Liver (tissue), 9 donors: ENCODE results near the gene LILRB5. TPM values are rescaled to one million over a fixed set of nuclear protein-coding genes. Genes with fewer than 3 reads are reported as not detected.

Experiments
- DNase-seq: peaks from one replicate; pipeline ENCODE4 v3.0.0-alpha.2; 2017; ENCODE audit warnings: low spot score
- H3K27ac ChIP-seq, 2 donors: one replicate each; pipeline ENCODE4 v1.7.0; 2013; ENCODE audit warnings: inconsistent platforms in 2 of 2, low read length in 2 of 2, control low read depth in 1 of 2, low read depth in 1 of 2, mild to moderate bottlenecking in 1 of 2
- H3K27me3 ChIP-seq, 4 donors: one replicate each; pipeline versions ENCODE4 v1.6.1 to v1.7.0; 2013; ENCODE audit warnings: low read length in 3 of 4, inconsistent platforms in 1 of 4, mild to moderate bottlenecking in 1 of 4, moderate library complexity in 1 of 4; ENCODE audit not compliant: control insufficient read depth in 4 of 4, insufficient read depth in 4 of 4
- H3K36me3 ChIP-seq, 4 donors: one replicate each; pipeline versions ENCODE4 v1.6.1 to v1.7.0; 2013; ENCODE audit warnings: low read length in 3 of 4, mild to moderate bottlenecking in 3 of 4, low read depth in 1 of 4, moderate library complexity in 1 of 4; ENCODE audit not compliant: control insufficient read depth in 4 of 4, insufficient read depth in 3 of 4
- H3K4me1 ChIP-seq, 4 donors: one replicate each; pipeline versions ENCODE4 v1.6.1 to v1.7.0; 2013; ENCODE audit warnings: low read length in 3 of 4, mild to moderate bottlenecking in 3 of 4, moderate library complexity in 1 of 4; ENCODE audit not compliant: control insufficient read depth in 4 of 4, insufficient read depth in 4 of 4
- H3K4me3 ChIP-seq, 3 donors: one replicate each; pipeline versions ENCODE4 v1.6.1 to v1.7.0; 2013; ENCODE audit warnings: low read length in 3 of 3, control low read depth in 1 of 3, low read depth in 1 of 3, mild to moderate bottlenecking in 1 of 3
- H3K9ac ChIP-seq, 2 donors: one replicate each; pipeline ENCODE4 v1.7.0; 2013; ENCODE audit warnings: low read length in 2 of 2, mild to moderate bottlenecking in 2 of 2, moderate library complexity in 2 of 2, control low read depth in 1 of 2, low read depth in 1 of 2
- H3K9me3 ChIP-seq, 4 donors: one replicate each; pipeline versions ENCODE4 v1.6.1 to v1.7.0; 2013; ENCODE audit warnings: low read length in 3 of 4; ENCODE audit not compliant: control insufficient read depth in 4 of 4
- CTCF ChIP-seq: fragments of 150-350 bp; IDR thresholded peaks from 2 replicates; pipeline ENCODE4 v1.5.1; 2017; ENCODE audit warnings: improper control_type of control experiment, low read depth, low read length; ENCODE audit not compliant: missing input control
- EGR1 ChIP-seq, 2 donors: IDR thresholded peaks; 2 replicates each; pipeline ENCODE4 v1.6.1; 2016 to 2018; ENCODE audit warnings: antibody characterized with exemption in 2 of 2, low read depth in 2 of 2
- FOXA1 ChIP-seq: IDR thresholded peaks from 2 replicates; pipeline ENCODE4 v1.6.1; 2016; ENCODE audit warnings: antibody characterized with exemption
- FOXA2 ChIP-seq: IDR thresholded peaks from 2 replicates; pipeline ENCODE4 v1.6.1; 2016; ENCODE audit warnings: antibody characterized with exemption
- GABPA ChIP-seq, 2 donors: IDR thresholded peaks in 1 of 2; conservative IDR thresholded peaks in 1 of 2; 2 replicates each; pipeline ENCODE4 v1.6.1; 2016; ENCODE audit warnings: antibody characterized with exemption in 2 of 2, mild to moderate bottlenecking in 1 of 2, moderate library complexity in 1 of 2
- HNF4A ChIP-seq, 2 donors: conservative IDR thresholded peaks; 2 replicates each; pipeline ENCODE4 v1.6.1; 2016; ENCODE audit warnings: antibody characterized with exemption in 2 of 2, mild to moderate bottlenecking in 2 of 2
- HNF4G ChIP-seq: IDR thresholded peaks from 2 replicates; pipeline ENCODE4 v1.6.1; 2016; ENCODE audit warnings: antibody characterized with exemption
- JUND ChIP-seq, 2 donors: IDR thresholded peaks; 2 replicates each; pipeline ENCODE4 v1.6.1; 2016; ENCODE audit warnings: antibody characterized with exemption in 2 of 2
- MAX ChIP-seq: IDR thresholded peaks from 2 replicates; pipeline ENCODE4 v1.6.1; 2016; ENCODE audit warnings: antibody characterized with exemption
- NR2F2 ChIP-seq: IDR thresholded peaks from 2 replicates; pipeline ENCODE4 v1.6.1; 2016; ENCODE audit warnings: antibody characterized with exemption
- RAD21 ChIP-seq, 2 donors: IDR thresholded peaks; 2 replicates each; pipeline ENCODE4 v1.6.1; 2016; ENCODE audit warnings: antibody characterized with exemption in 2 of 2, mild to moderate bottlenecking in 2 of 2
- REST ChIP-seq: IDR thresholded peaks from 2 replicates; pipeline ENCODE4 v1.6.1; 2016; ENCODE audit warnings: antibody characterized with exemption, mild to moderate bottlenecking
- RXRA ChIP-seq, 2 donors: IDR thresholded peaks; 2 replicates each; pipeline ENCODE4 v1.6.1; 2017 to 2018; ENCODE audit warnings: antibody characterized with exemption in 2 of 2, mild to moderate bottlenecking in 1 of 2
- SP1 ChIP-seq: IDR thresholded peaks from 2 replicates; pipeline ENCODE4 v1.6.1; 2018; ENCODE audit warnings: antibody characterized with exemption, mild to moderate bottlenecking
- TAF1 ChIP-seq: conservative IDR thresholded peaks from 2 replicates; pipeline ENCODE4 v1.6.1; 2016; ENCODE audit warnings: antibody characterized with exemption, mild to moderate bottlenecking
- YY1 ChIP-seq: IDR thresholded peaks from 2 replicates; pipeline ENCODE4 v1.6.1; 2016; ENCODE audit warnings: antibody characterized with exemption, mild to moderate bottlenecking
- ZBTB33 ChIP-seq: IDR thresholded peaks from 2 replicates; pipeline ENCODE4 v1.6.1; 2016; ENCODE audit warnings: antibody characterized with exemption
- WGBS: extraction: QIAGEN DNeasy Blood & Tissue Kit; methylation state at CpG from one replicate; pipeline ENCODE4 v1.1.7; 2013; 5-methylcytosine and 5-hydroxymethylcytosine counted together
- polyA plus RNA-seq, 2 donors: library from polyadenylated mRNA; stranded (reverse) in 1 of 2; unstranded in 1 of 2; fragments of 200-250 nt in 1 of 2; fragments of >200 nt in 1 of 2; fragmentation: Nextera tagmentation in 1 of 2; extraction: Ambion mirVana in 1 of 2; gene quantifications; one replicate each; pipeline versions ENCODE4 v1.2.1 to v1.2.3, GENCODE V29; 2013 to 2015
- total RNA-seq, 2 donors: library from RNA; depleted of rRNA; stranded (reverse); fragments of >200 nt; gene quantifications; one replicate each; pipeline ENCODE4 v1.2.3, GENCODE V29; 2014
- TF ChIP-seq, protein P1 (sequence below): IDR thresholded peaks from 2 replicates; pipeline ENCODE4 v1.6.1; 2016; ENCODE audit warnings: antibody characterized with exemption
- donor health status: healthy.
- donor health status: healthy.
- donor health status: healthy.
- donor health status: healthy.
- donor health status: healthy.

The LILRB5 gene
- total and polyA plus RNA-seq, 4 donors, result 5.1 to 10.8 (median 6.3) TPM

- H3K9me3 ChIP-seq, result no peaks in the 10 kb centered on the region
- no peak for DNase-seq
- H3K27me3 ChIP-seq, result no peaks in the 10 kb centered on the region
- H3K4me1 ChIP-seq, result peaks cover 31 to 73% (median 61%) of the 10 kb centered on the region in 4 donors
- no peak for TF ChIP-seq RAD21 (IDR thresholded peaks at IDR 0.05)
- TF ChIP-seq REST, result no peak
- no peak for TF ChIP-seq TAF1
- TF ChIP-seq SP1, result no peak
- no peak for TF ChIP-seq FOXA2
- TF ChIP-seq RXRA (IDR thresholded peaks at IDR 0.05), result no peak
- no peak for TF ChIP-seq FOXA1
- no peak for TF ChIP-seq YY1
- no peak for TF ChIP-seq HNF4A (conservative IDR thresholded peaks at IDR 0.05)
- no peak for TF ChIP-seq EGR1 (IDR thresholded peaks at IDR 0.05; ENCODE audit: low read depth in 2 of 2)
- no peak for TF ChIP-seq NR2F2
- TF ChIP-seq CTCF, result no peak
- TF ChIP-seq JUND (IDR thresholded peaks at IDR 0.05), result no peak
- no peak for TF ChIP-seq HNF4G
- TF ChIP-seq ZBTB33, result no peak
- TF ChIP-seq, protein P1, sequence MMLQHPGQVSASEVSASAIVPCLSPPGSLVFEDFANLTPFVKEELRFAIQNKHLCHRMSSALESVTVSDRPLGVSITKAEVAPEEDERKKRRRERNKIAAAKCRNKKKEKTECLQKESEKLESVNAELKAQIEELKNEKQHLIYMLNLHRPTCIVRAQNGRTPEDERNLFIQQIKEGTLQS, result no peak
- no peak for TF ChIP-seq GABPA (IDR thresholded peaks at IDR 0.05 in 1 of 2, conservative IDR thresholded peaks at IDR 0.05 in 1 of 2)
- no peak for TF ChIP-seq MAX
- H3K9ac ChIP-seq, result peak overlapping the region; percentile 40 to 52
- H3K27ac ChIP-seq, result peak overlapping the region; percentile 88 to 94
- peaks cover 16 to 31% (median 25%) of the 10 kb centered on the region in 4 donors for H3K36me3 ChIP-seq
- WGBS, result 57% methylated on average over 24 of the region's 24 CpGs
- no peak overlapping the region for H3K4me3 ChIP-seq
These were observed 47.8 kb downstream of the LILRB5 start for GRCh38 chr19:54209058-54209810.
